HepG2 (cell line): ENCODE data around the gene DUS1L. TPM values are rescaled to one million over a fixed set of nuclear protein-coding genes. Genes with fewer than 3 reads are reported as not detected.

Source experiments
- CEBPB ChIP-seq: IDR thresholded peaks from 2 replicates; pipeline ENCODE4 v1.6.1; 2011; ENCODE audit warnings: low read depth, low read length, improper control_type of control experiment, borderline replicate concordance
- HNF4A ChIP-seq: sonication (generic); formaldehyde crosslinking; IDR thresholded peaks from 2 replicates; pipeline ENCODE4 v1.4.0; 2020; ENCODE audit warnings: missing genetic modification reagents
- KDM3A ChIP-seq: IDR thresholded peaks from 2 replicates; pipeline ENCODE4 v1.6.1; 2018; ENCODE audit warnings: low read depth, missing compliant biosample characterization
- MED1 ChIP-seq: sonication (generic); formaldehyde crosslinking; IDR thresholded peaks from 2 replicates; pipeline ENCODE4 v1.4.0; 2020; ENCODE audit warnings: missing genetic modification reagents
- MIER3 ChIP-seq: IDR thresholded peaks from 2 replicates; pipeline ENCODE4 v1.6.1; 2016; ENCODE audit warnings: missing compliant biosample characterization, borderline replicate concordance
- PITX1 ChIP-seq: sonication (generic); formaldehyde crosslinking; IDR thresholded peaks from 2 replicates; pipeline ENCODE4 v1.5.1; 2020; ENCODE audit warnings: mild to moderate bottlenecking, missing genetic modification reagents
- POLR2G ChIP-seq: fragments of 200-400 bp; formaldehyde crosslinking; IDR thresholded peaks from 2 replicates; pipeline ENCODE4 v1.6.1; 2018; ENCODE audit warnings: mild to moderate bottlenecking, low read depth, low read length, moderate library complexity
- RXRA ChIP-seq: sonication (generic); formaldehyde crosslinking; IDR thresholded peaks from 2 replicates; pipeline ENCODE4 v1.5.1; 2020; ENCODE audit warnings: missing genetic modification reagents
- SOX13 ChIP-seq, 3 experiments: fragments of 450-650 bp in 1 of 3; sonication (generic) in 1 of 3; formaldehyde crosslinking in 1 of 3; IDR thresholded peaks in 2 of 3; conservative IDR thresholded peaks in 1 of 3; 2 replicates each; pipeline versions ENCODE4 v1.5.0 to v1.6.1; 2016 to 2020; ENCODE audit warnings: antibody characterized with exemption in 1 of 3, mild to moderate bottlenecking in 1 of 3, missing compliant biosample characterization in 1 of 3, missing genetic modification reagents in 1 of 3, moderate library complexity in 1 of 3
- SP1 ChIP-seq, 2 experiments: fragments of 450-650 bp in 1 of 2; sonication (generic) in 1 of 2; formaldehyde crosslinking in 1 of 2; IDR thresholded peaks; 2 replicates each; pipeline versions ENCODE4 v1.4.0 to v1.6.1; 2016 to 2020; ENCODE audit warnings: missing genetic modification reagents in 1 of 2
- ZNF333 ChIP-seq: sonication (generic); formaldehyde crosslinking; IDR thresholded peaks from 2 replicates; pipeline ENCODE4 v1.4.0; 2020; ENCODE audit warnings: mild to moderate bottlenecking, missing genetic modification reagents, borderline replicate concordance
- ZNF749 ChIP-seq: sonication (generic); formaldehyde crosslinking; IDR thresholded peaks from 2 replicates; pipeline ENCODE4 v1.8.0; 2022; ENCODE audit warnings: mild to moderate bottlenecking, missing genetic modification reagents, moderate library complexity, borderline replicate concordance
- polyA plus RNA-seq, 8 experiments: library from polyadenylated mRNA; depleted of rRNA in 3 of 8; stranded (reverse) in 7 of 8; unstranded in 1 of 8; fragments of >200 nt; fragmentation: Illumina TruSeq in 4 of 8; extraction: Trizol in 4 of 8; gene quantifications; 2 replicates each; pipeline versions ENCODE4 v1.2.1 to v1.2.3, GENCODE V29; 2011 to 2016; ENCODE audit warnings: low read depth in 4 of 8, missing spikeins in 1 of 8, mixed read lengths in 1 of 8; ENCODE audit not compliant: insufficient read depth in 1 of 8
- total RNA-seq, 5 experiments: library from RNA; depleted of rRNA; stranded (reverse); fragments of >200 nt; fragmentation: Illumina TruSeq; extraction: Trizol; gene quantifications; 2 replicates each; pipeline ENCODE4 v1.2.3, GENCODE V29; 2016; ENCODE audit warnings: low read depth in 1 of 5
- TF ChIP-seq, protein P1 (sequence below): sonication (generic); formaldehyde crosslinking; IDR thresholded peaks from 2 replicates; pipeline ENCODE4 v1.4.0; 2020; ENCODE audit warnings: missing genetic modification reagents, borderline replicate concordance
- TF ChIP-seq, protein P2 (sequence below): IDR thresholded peaks from 2 replicates; pipeline ENCODE4 v1.6.1; 2016; ENCODE audit warnings: low read depth, missing genetic modification reagents, missing compliant biosample characterization
- TF ChIP-seq, protein P3 (sequence below): sonication (generic); formaldehyde crosslinking; IDR thresholded peaks from 2 replicates; pipeline ENCODE4 v1.9.0; 2022; ENCODE audit warnings: low read depth, missing genetic modification reagents
- TF ChIP-seq, protein P4 (sequence below): sonication (generic); formaldehyde crosslinking; IDR thresholded peaks from 2 replicates; pipeline ENCODE4 v1.4.0; 2020; ENCODE audit warnings: missing genetic modification reagents

Gene DUS1L
- total and polyA plus RNA-seq, 2 of the 13 experiments (the other 11 are each of a cell fraction or from before 2014, with no cell fraction given), result 81.0 to 109 TPM

DNA sequence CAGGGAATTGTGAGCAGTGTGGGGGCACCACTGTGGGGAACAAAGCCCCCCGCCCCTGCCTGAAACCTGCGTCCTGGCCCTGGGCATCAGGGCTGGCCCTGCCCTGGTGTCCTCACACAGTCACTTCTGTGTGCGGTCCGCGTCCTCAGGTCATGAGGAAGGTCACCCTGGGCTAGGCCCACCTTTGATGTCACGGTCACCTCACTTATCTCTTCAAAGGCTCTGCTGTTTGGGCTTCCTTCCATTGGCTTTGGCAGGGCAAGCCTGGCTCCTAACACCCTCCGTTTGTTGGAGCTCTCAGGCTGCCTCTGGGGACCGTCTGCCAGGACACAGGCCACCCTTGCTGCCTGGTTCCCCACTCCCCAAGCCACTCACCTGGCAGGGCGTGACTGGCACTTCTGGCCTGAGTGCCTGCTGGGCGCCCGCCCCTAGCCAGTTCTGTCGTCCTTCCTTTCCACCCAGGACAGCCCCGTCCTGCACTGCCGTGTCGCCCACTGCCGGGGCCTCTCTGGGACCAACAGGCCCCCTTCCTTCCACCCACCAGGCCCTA, 51.8 kb downstream of the DUS1L start (continued):
- TF ChIP-seq SOX13 (IDR thresholded peaks at IDR 0.05) (no peak), SOX13 (CRISPR knock-in tag; conservative IDR thresholded peaks at IDR 0.05 in 1 of 2, IDR thresholded peaks at IDR 0.05 in 1 of 2) (peak in 1 of 2 experiments; percentile 61; a peak in 2 of 4 replicates), ZNF333 (CRISPR knock-in tag) (0 out of 2 replicates have a peak, but pooled peaks have one; percentile 6), ZNF749 (CRISPR knock-in tag) (0 out of 2 replicates have a peak, but pooled peaks have one; percentile 39), MED1 (CRISPR knock-in tag) (peak; percentile 79), HNF4A (CRISPR knock-in tag) (peak; percentile 40), PITX1 (CRISPR knock-in tag) (peak; percentile 56; the same call in 1 of the 2 replicates), RXRA (CRISPR knock-in tag) (peak; percentile 89), KDM3A (CRISPR knock-in tag) (no peak), MIER3 (no peak), SP1 (IDR thresholded peaks at IDR 0.05) (no peak), SP1 (CRISPR knock-in tag; IDR thresholded peaks at IDR 0.05) (0 out of 2 replicates have a peak, but pooled peaks have one; percentile 13), CEBPB (no peak), POLR2G (no peak; the same call in 1 of the 2 replicates)
- TF ChIP-seq, protein P1, sequence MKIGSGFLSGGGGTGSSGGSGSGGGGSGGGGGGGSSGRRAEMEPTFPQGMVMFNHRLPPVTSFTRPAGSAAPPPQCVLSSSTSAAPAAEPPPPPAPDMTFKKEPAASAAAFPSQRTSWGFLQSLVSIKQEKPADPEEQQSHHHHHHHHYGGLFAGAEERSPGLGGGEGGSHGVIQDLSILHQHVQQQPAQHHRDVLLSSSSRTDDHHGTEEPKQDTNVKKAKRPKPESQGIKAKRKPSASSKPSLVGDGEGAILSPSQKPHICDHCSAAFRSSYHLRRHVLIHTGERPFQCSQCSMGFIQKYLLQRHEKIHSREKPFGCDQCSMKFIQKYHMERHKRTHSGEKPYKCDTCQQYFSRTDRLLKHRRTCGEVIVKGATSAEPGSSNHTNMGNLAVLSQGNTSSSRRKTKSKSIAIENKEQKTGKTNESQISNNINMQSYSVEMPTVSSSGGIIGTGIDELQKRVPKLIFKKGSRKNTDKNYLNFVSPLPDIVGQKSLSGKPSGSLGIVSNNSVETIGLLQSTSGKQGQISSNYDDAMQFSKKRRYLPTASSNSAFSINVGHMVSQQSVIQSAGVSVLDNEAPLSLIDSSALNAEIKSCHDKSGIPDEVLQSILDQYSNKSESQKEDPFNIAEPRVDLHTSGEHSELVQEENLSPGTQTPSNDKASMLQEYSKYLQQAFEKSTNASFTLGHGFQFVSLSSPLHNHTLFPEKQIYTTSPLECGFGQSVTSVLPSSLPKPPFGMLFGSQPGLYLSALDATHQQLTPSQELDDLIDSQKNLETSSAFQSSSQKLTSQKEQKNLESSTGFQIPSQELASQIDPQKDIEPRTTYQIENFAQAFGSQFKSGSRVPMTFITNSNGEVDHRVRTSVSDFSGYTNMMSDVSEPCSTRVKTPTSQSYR (CRISPR knock-in tag), result peak; percentile 45; the same call in 1 of the 2 replicates
- TF ChIP-seq, protein P2, sequence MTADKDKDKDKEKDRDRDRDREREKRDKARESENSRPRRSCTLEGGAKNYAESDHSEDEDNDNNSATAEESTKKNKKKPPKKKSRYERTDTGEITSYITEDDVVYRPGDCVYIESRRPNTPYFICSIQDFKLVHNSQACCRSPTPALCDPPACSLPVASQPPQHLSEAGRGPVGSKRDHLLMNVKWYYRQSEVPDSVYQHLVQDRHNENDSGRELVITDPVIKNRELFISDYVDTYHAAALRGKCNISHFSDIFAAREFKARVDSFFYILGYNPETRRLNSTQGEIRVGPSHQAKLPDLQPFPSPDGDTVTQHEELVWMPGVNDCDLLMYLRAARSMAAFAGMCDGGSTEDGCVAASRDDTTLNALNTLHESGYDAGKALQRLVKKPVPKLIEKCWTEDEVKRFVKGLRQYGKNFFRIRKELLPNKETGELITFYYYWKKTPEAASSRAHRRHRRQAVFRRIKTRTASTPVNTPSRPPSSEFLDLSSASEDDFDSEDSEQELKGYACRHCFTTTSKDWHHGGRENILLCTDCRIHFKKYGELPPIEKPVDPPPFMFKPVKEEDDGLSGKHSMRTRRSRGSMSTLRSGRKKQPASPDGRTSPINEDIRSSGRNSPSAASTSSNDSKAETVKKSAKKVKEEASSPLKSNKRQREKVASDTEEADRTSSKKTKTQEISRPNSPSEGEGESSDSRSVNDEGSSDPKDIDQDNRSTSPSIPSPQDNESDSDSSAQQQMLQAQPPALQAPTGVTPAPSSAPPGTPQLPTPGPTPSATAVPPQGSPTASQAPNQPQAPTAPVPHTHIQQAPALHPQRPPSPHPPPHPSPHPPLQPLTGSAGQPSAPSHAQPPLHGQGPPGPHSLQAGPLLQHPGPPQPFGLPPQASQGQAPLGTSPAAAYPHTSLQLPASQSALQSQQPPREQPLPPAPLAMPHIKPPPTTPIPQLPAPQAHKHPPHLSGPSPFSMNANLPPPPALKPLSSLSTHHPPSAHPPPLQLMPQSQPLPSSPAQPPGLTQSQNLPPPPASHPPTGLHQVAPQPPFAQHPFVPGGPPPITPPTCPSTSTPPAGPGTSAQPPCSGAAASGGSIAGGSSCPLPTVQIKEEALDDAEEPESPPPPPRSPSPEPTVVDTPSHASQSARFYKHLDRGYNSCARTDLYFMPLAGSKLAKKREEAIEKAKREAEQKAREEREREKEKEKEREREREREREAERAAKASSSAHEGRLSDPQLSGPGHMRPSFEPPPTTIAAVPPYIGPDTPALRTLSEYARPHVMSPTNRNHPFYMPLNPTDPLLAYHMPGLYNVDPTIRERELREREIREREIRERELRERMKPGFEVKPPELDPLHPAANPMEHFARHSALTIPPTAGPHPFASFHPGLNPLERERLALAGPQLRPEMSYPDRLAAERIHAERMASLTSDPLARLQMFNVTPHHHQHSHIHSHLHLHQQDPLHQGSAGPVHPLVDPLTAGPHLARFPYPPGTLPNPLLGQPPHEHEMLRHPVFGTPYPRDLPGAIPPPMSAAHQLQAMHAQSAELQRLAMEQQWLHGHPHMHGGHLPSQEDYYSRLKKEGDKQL (CRISPR knock-in tag), result no peak
- TF ChIP-seq, protein P3, sequence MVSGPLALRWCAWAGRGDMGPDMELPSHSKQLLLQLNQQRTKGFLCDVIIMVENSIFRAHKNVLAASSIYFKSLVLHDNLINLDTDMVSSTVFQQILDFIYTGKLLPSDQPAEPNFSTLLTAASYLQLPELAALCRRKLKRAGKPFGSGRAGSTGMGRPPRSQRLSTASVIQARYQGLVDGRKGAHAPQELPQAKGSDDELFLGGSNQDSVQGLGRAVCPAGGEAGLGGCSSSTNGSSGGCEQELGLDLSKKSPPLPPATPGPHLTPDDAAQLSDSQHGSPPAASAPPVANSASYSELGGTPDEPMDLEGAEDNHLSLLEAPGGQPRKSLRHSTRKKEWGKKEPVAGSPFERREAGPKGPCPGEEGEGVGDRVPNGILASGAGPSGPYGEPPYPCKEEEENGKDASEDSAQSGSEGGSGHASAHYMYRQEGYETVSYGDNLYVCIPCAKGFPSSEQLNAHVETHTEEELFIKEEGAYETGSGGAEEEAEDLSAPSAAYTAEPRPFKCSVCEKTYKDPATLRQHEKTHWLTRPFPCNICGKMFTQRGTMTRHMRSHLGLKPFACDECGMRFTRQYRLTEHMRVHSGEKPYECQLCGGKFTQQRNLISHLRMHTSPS (CRISPR knock-in tag), result peak; percentile 83
- TF ChIP-seq, protein P4, sequence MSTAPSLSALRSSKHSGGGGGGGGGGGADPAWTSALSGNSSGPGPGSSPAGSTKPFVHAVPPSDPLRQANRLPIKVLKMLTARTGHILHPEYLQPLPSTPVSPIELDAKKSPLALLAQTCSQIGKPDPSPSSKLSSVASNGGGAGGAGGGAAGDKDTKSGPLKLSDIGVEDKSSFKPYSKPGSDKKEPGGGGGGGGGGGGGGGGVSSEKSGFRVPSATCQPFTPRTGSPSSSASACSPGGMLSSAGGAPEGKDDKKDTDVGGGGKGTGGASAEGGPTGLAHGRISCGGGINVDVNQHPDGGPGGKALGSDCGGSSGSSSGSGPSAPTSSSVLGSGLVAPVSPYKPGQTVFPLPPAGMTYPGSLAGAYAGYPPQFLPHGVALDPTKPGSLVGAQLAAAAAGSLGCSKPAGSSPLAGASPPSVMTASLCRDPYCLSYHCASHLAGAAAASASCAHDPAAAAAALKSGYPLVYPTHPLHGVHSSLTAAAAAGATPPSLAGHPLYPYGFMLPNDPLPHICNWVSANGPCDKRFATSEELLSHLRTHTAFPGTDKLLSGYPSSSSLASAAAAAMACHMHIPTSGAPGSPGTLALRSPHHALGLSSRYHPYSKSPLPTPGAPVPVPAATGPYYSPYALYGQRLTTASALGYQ, result 0 out of 2 replicates have a peak, but pooled peaks have one; percentile 39
